Caco-2 (cell line): Measurements from ENCODE around the gene AIF1L. TPM values are rescaled to one million over a fixed set of nuclear protein-coding genes. Genes with fewer than 3 reads are reported as not detected.

ENCODE experiments used
- BruUV-seq: library from RNA; stranded (reverse); fragments of 400-500 nt; replicated peaks from 2 replicates; lab custom pipeline; 2021; lab: Mats Ljungman, UMichigan
- CTCF ChIA-PET: fragments of 300-600 bp; sonication (Branson Sonifier 250); formaldehyde crosslinking; loops from one replicate; lab custom pipeline; 2022; ENCODE audit warnings: antibody characterized with exemption; lab: Charles Lee
- POLR2A ChIA-PET: fragments of 300-600 bp; sonication (Branson Sonifier 250); formaldehyde crosslinking; loops from one replicate; lab custom pipeline; 2022; ENCODE audit warnings: antibody characterized with exemption; lab: Charles Lee
- DNase-seq, 2 experiments: peaks; one replicate each; pipeline versions ENCODE4 v3.0.0 to v3.0.0-alpha.2; 2020 to 2022
- H3K27me3 ChIP-seq: replicated peaks from 2 replicates; pipeline ENCODE4 v1.6.0; 2011; ENCODE audit warnings: low read length; ENCODE audit not compliant: control insufficient read depth, insufficient read depth
- H3K36me3 ChIP-seq: 2 replicates; pipeline ENCODE4 v1.5.1; 2011; ENCODE audit warnings: low read length; ENCODE audit not compliant: control insufficient read depth, insufficient read depth
- H3K4me1 ChIP-seq: fragments of 250-450 bp; sonication (Bioruptor Pico); 2 replicates; pipeline ENCODE4 v1.5.1; 2020; ENCODE audit warnings: mild to moderate bottlenecking
- H3K4me3 ChIP-seq: 2 replicates; pipeline ENCODE4 v1.5.1; 2011; ENCODE audit warnings: low read depth, mild to moderate bottlenecking, control low read depth, low read length
- H3K9me3 ChIP-seq: fragments of 250-450 bp; sonication (Bioruptor Pico); 2 replicates; pipeline ENCODE4 v1.5.1; 2020; ENCODE audit warnings: mild to moderate bottlenecking, moderate library complexity
- H3K27ac Mint-ChIP-seq: one replicate; pipeline ENCODE4 v1.8.0; 2022; ENCODE audit warnings: mixed read lengths; ENCODE audit not compliant: unreplicated experiment
- H3K27me3 Mint-ChIP-seq: one replicate; pipeline ENCODE4 v1.8.0; 2022; ENCODE audit warnings: mixed read lengths; ENCODE audit not compliant: insufficient read depth, unreplicated experiment
- H3K36me3 Mint-ChIP-seq: one replicate; pipeline ENCODE4 v1.8.0; 2022; ENCODE audit warnings: mild to moderate bottlenecking, mixed read lengths; ENCODE audit not compliant: insufficient read depth, unreplicated experiment
- H3K4me1 Mint-ChIP-seq: one replicate; pipeline ENCODE4 v1.8.0; 2022; ENCODE audit warnings: low read depth, mixed read lengths; ENCODE audit not compliant: unreplicated experiment
- H3K4me3 Mint-ChIP-seq: one replicate; pipeline ENCODE4 v1.8.0; 2022; ENCODE audit warnings: mild to moderate bottlenecking, moderate library complexity, mixed read lengths; ENCODE audit not compliant: unreplicated experiment
- H3K9me3 Mint-ChIP-seq: one replicate; pipeline ENCODE4 v1.8.0; 2022; ENCODE audit warnings: mixed read lengths; ENCODE audit not compliant: unreplicated experiment
- intact Hi-C: fragments of 100-400 bp; cut with micrococcal nuclease; formaldehyde crosslinking; loops from one replicate; pipeline ENCODE4 v1.10.0; 2022; ENCODE audit not compliant: unreplicated experiment
- total RNA-seq: library from RNA; stranded (reverse); gene quantifications from 2 replicates; pipeline ENCODE4 v1.2.3, GENCODE V29; 2022
- TF ChIP-seq, protein P1 (sequence below), 2 experiments: fragments of 200-600 bp in 1 of 2; IDR thresholded peaks; 1 replicate in 1 of 2; 2 replicates in 1 of 2; pipeline versions ENCODE4 v1.5.1 to v1.8.0; 2011 to 2022; ENCODE audit warnings: antibody characterized with exemption in 1 of 2, control low read depth in 1 of 2, inconsistent platforms in 1 of 2, low read depth in 1 of 2, low read length in 1 of 2, mild to moderate bottlenecking in 1 of 2, moderate library complexity in 1 of 2; ENCODE audit not compliant: insufficient read depth in 1 of 2, severe bottlenecking in 1 of 2, unreplicated experiment in 1 of 2

The AIF1L gene
- total RNA-seq, 1 experiment from 2014 or later, result 20.8 TPM

DNA sequence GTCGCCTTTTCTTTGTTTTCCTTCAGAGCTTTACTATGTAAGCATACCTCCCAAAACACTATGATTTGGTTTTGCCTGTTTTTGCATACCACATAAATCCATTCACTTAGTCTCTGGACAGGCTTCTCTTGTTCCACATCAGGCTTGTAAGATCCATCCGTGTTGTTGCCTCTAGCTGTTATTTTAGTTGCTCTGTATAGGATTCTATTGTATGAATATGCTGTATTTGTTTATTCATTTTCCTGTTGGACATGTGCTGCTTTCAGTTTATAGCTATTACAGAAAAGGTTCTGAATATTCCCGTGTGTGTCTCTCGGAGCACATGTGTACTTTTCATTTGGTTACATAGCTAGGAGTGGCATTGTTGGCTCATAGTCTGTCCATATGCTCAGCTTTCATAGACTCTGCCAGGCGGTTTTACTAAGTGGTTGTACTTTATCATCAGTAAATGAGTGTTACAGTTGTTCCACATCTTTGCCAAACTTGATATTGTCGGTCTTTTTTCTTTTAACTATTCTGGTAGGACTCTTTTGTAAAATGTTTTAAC, 70.9 kb downstream of the AIF1L start:
- DNase-seq, result no peak
- TF ChIP-seq, protein P1, sequence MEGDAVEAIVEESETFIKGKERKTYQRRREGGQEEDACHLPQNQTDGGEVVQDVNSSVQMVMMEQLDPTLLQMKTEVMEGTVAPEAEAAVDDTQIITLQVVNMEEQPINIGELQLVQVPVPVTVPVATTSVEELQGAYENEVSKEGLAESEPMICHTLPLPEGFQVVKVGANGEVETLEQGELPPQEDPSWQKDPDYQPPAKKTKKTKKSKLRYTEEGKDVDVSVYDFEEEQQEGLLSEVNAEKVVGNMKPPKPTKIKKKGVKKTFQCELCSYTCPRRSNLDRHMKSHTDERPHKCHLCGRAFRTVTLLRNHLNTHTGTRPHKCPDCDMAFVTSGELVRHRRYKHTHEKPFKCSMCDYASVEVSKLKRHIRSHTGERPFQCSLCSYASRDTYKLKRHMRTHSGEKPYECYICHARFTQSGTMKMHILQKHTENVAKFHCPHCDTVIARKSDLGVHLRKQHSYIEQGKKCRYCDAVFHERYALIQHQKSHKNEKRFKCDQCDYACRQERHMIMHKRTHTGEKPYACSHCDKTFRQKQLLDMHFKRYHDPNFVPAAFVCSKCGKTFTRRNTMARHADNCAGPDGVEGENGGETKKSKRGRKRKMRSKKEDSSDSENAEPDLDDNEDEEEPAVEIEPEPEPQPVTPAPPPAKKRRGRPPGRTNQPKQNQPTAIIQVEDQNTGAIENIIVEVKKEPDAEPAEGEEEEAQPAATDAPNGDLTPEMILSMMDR (IDR thresholded peaks at IDR 0.05; ENCODE audit: insufficient read depth in 1 of 2, low read depth in 1 of 2, low read length in 1 of 2, severe bottlenecking in 1 of 2, unreplicated experiment in 1 of 2), result no peak
- Histone ChIP-seq H3K36me3 (no peaks in the 10 kb centered on the region), H3K4me1 (no peaks in the 10 kb centered on the region), H3K4me3 (no peak overlapping the region), H3K27me3 (no peaks in the 10 kb centered on the region), H3K9me3 (no peaks in the 10 kb centered on the region)
- H3K4me3 Mint-ChIP-seq, result no peak overlapping the region
- no peak overlapping the region for H3K27ac Mint-ChIP-seq
- H3K36me3 Mint-ChIP-seq, result peaks cover 54% of the 10 kb centered on the region
- no TSS peak for BruUV-seq
- no peaks in the 10 kb centered on the region for H3K27me3 Mint-ChIP-seq
- ChIA-PET CTCF (interaction anchor here (0.6 kb wide), 2 partner anchors 100 to 169 kb away, joined by 3 to 6 read pairs; no protein-coding TSS in a partner anchor), POLR2A (no interaction called here)
- H3K9me3 Mint-ChIP-seq, result no peaks in the 10 kb centered on the region
- no peaks in the 10 kb centered on the region for H3K4me1 Mint-ChIP-seq
- intact Hi-C loops, result no loop called here

DNA sequence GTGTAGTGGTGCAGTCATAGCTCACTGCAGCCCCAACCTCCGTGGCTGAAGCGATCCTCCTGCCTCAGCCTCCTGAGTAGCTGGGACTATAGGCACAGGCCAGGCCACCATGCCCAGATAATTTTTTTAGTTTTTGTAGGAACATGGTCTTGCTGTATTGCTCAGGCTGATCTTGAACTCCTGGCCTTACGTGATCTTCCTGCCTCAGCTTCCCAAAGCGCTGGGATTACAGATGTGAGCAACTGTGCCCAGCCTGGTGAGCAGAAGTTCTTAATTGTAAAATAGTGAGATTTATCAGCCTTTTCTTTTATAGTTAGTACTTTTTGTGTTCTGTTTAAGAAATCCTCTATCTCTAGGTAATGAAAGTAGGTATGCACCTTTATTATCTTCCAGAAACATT, 71.6 kb downstream of the AIF1L start:
- BruUV-seq, result no TSS peak
- H3K36me3 ChIP-seq, result no peaks in the 10 kb centered on the region
- TF ChIP-seq, protein P1 (IDR thresholded peaks at IDR 0.05; ENCODE audit: insufficient read depth in 1 of 2, low read depth in 1 of 2, low read length in 1 of 2, severe bottlenecking in 1 of 2, unreplicated experiment in 1 of 2), result no peak

DNA sequence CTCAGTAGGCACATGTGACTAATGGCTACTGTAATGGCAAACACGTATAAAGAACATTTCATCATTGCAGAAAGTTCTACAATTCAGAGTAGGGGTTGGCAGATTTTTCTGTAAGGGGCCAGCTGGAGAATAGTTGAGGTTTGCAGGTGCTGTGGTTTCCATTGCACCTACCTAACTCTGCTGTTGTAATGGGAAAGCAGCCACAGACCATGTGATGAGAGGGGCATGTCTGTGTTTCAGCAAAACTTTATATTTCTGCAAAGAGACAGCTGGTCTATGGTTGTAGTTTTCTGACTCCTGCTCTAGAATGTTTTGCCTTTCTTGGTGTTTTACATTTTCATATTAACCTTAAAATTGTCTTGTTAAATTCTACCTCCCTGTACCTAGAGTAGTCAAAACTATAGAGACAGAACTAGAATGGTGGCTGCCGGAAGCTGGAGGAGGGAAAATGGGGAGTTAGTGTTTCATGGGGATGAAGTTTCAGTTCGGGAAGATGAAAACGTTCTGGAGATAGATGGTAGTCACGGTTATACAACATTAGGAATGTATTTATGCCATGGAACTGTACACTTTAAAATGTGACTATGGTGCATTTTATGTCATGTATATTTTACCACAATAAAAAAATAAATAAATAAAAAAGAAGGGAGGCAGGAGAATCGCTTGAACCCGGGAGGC, 73.4 kb downstream of the AIF1L start:
- intact Hi-C loops, result no loop called here
- H3K4me1 ChIP-seq, result no peaks in the 10 kb centered on the region
- no peaks in the 10 kb centered on the region for H3K9me3 ChIP-seq
- BruUV-seq, result no TSS peak
- Mint-ChIP-seq H3K9me3 (no peaks in the 10 kb centered on the region), H3K4me1 (no peaks in the 10 kb centered on the region), H3K36me3 (peaks cover 53% of the 10 kb centered on the region), H3K27ac (no peak overlapping the region), H3K4me3 (no peak overlapping the region), H3K27me3 (no peaks in the 10 kb centered on the region)
- no peak overlapping the region for H3K4me3 ChIP-seq
- CTCF ChIA-PET, result no interaction called here
- TF ChIP-seq, protein P1 (IDR thresholded peaks at IDR 0.05; ENCODE audit: insufficient read depth in 1 of 2, low read depth in 1 of 2, low read length in 1 of 2, severe bottlenecking in 1 of 2, unreplicated experiment in 1 of 2), result no peak
- POLR2A ChIA-PET, result no interaction called here
- H3K36me3 ChIP-seq, result peaks cover 1% of the 10 kb centered on the region; the same call in 1 of the 2 replicates
- H3K27me3 ChIP-seq, result no peaks in the 10 kb centered on the region
- no peak for DNase-seq

More for the DNA sequence above, 71.6 kb downstream of the AIF1L start:
- no peaks in the 10 kb centered on the region for H3K27me3 ChIP-seq
- intact Hi-C loops, result no loop called here
- ChIA-PET POLR2A (no interaction called here), CTCF (no interaction called here)
- H3K27ac Mint-ChIP-seq, result no peak overlapping the region
- H3K4me1 ChIP-seq, result no peaks in the 10 kb centered on the region
- peaks cover 53% of the 10 kb centered on the region for H3K36me3 Mint-ChIP-seq
- H3K9me3 ChIP-seq, result no peaks in the 10 kb centered on the region
- H3K4me3 Mint-ChIP-seq, result no peak overlapping the region
- no peaks in the 10 kb centered on the region for H3K4me1 Mint-ChIP-seq
- no peak overlapping the region for H3K4me3 ChIP-seq
- DNase-seq, result no peak
- no peaks in the 10 kb centered on the region for H3K27me3 Mint-ChIP-seq
- no peaks in the 10 kb centered on the region for H3K9me3 Mint-ChIP-seq

Other genes starting within 250 kb of the AIF1L start
- gene QRFP, start 199.7 kb upstream of the AIF1L start, total RNA-seq, result not detected in 2 replicates
- not detected in 2 replicates for gene FIBCD1, start 157.3 kb upstream of the AIF1L start, total RNA-seq
- gene LAMC3, start 87.4 kb upstream of the AIF1L start, total RNA-seq, result 0.36 and 0.44 TPM in 2 replicates
- 52.3 and 52.9 TPM in 2 replicates for gene NUP214, start 29.1 kb downstream of the AIF1L start, total RNA-seq
- gene FAM78A, start 180.0 kb downstream of the AIF1L start, total RNA-seq, result 0.70 and 0.88 TPM in 2 replicates
- gene PLPP7, start 193.2 kb downstream of the AIF1L start, total RNA-seq, result 0.11 TPM in 1 of 2 replicates, not detected in the other